Measurements from ENCODE around the gene PACRG. TPM values are rescaled to one million over a fixed set of nuclear protein-coding genes. Genes with fewer than 3 reads are reported as not detected.

Gene PACRG
- total RNA-seq, 1 donor from 2014 or later: 10.5 TPM

GRCh38 chr6:163250116-163250515 lies 522.3 kb downstream of the PACRG start:
- no peak overlapping the region for H3K4me3 ChIP-seq
- H3K4me1 ChIP-seq: peaks cover 37% of the 10 kb centered on the region
- H3K27ac ChIP-seq (replicated peaks): no peak overlapping the region
- DNase-seq: no peak
- H3K27me3 ChIP-seq (ENCODE audit: low read depth): no peaks in the 10 kb centered on the region
- no peaks in the 10 kb centered on the region for H3K36me3 ChIP-seq
- no peaks in the 10 kb centered on the region for H3K9me3 ChIP-seq (replicated peaks)
- TF ChIP-seq CTCF (IDR thresholded peaks at IDR 0.05; ENCODE audit: borderline replicate concordance): no peak
- intact Hi-C loops (cut with micrococcal nuclease): no loop called here

GRCh38 chr6:163252061-163252591 lies 524.4 kb downstream of the PACRG start:
- intact Hi-C loops (cut with micrococcal nuclease): no loop called here

GRCh38 chr6:163253556-163254213 lies 525.9 kb downstream of the PACRG start:
- no peaks in the 10 kb centered on the region for H3K9me3 ChIP-seq (replicated peaks)
- TF ChIP-seq CTCF (IDR thresholded peaks at IDR 0.05; ENCODE audit: borderline replicate concordance): no peak
- H3K4me1 ChIP-seq: peaks cover 22% of the 10 kb centered on the region
- no peaks in the 10 kb centered on the region for H3K27me3 ChIP-seq (ENCODE audit: low read depth)
- intact Hi-C loops (cut with micrococcal nuclease): no loop called here
- H3K36me3 ChIP-seq: no peaks in the 10 kb centered on the region
- no peak for DNase-seq
- no peak overlapping the region for H3K4me3 ChIP-seq
- no peak overlapping the region for H3K27ac ChIP-seq (replicated peaks)

More at GRCh38 chr6:163252061-163252591, 524.4 kb downstream of the PACRG start:
- Histone ChIP-seq H3K4me3 (no peak overlapping the region), H3K4me1 (peaks cover 29% of the 10 kb centered on the region), H3K36me3 (no peaks in the 10 kb centered on the region), H3K27ac (replicated peaks) (no peak overlapping the region), H3K27me3 (ENCODE audit: low read depth) (no peaks in the 10 kb centered on the region), H3K9me3 (replicated peaks) (no peaks in the 10 kb centered on the region)
- TF ChIP-seq CTCF (IDR thresholded peaks at IDR 0.05; ENCODE audit: borderline replicate concordance): no peak
- DNase-seq: no peak

GRCh38 chr6:163254341-163254835 lies 526.6 kb downstream of the PACRG start:
- no peaks in the 10 kb centered on the region for H3K9me3 ChIP-seq (replicated peaks)
- no peak for DNase-seq
- no peak overlapping the region for H3K27ac ChIP-seq (replicated peaks)

GRCh38 chr6:163255265-163255664 lies 527.5 kb downstream of the PACRG start:
- no peak for TF ChIP-seq CTCF (IDR thresholded peaks at IDR 0.05; ENCODE audit: borderline replicate concordance)
- no peak for DNase-seq
- no peak overlapping the region for H3K4me3 ChIP-seq
- intact Hi-C loops (cut with micrococcal nuclease): no loop called here
- no peaks in the 10 kb centered on the region for H3K36me3 ChIP-seq
- no peaks in the 10 kb centered on the region for H3K27me3 ChIP-seq (ENCODE audit: low read depth)
- no peaks in the 10 kb centered on the region for H3K9me3 ChIP-seq (replicated peaks)
- H3K4me1 ChIP-seq: peaks cover 16% of the 10 kb centered on the region
- H3K27ac ChIP-seq (replicated peaks): no peak overlapping the region

More at GRCh38 chr6:163254341-163254835, 526.6 kb downstream of the PACRG start:
- H3K4me3 ChIP-seq: no peak overlapping the region
- H3K36me3 ChIP-seq: no peaks in the 10 kb centered on the region
- H3K4me1 ChIP-seq: peaks cover 17% of the 10 kb centered on the region
- H3K27me3 ChIP-seq (ENCODE audit: low read depth): no peaks in the 10 kb centered on the region
- no peak for TF ChIP-seq CTCF (IDR thresholded peaks at IDR 0.05; ENCODE audit: borderline replicate concordance)
- intact Hi-C loops (cut with micrococcal nuclease): no loop called here
